Stimulated activated naive CD4-positive, alpha-beta T cell treated with Interleukin-2 at 50 U/mL for 16 hours (primary cell): ENCODE measurements around the gene PPEF1.

Experiments
- DNase-seq: peaks from one replicate; lab custom pipeline; 2025; lab: John Stamatoyannopoulos, UW

The PPEF1 gene

GRCh38 chrX:18707426-18708049, at the start of gene PPEF1:
TSS of gene PPEF1 (plus strand) at chrX:18707645. CDS start at chrX:18707781, 136 bp downstream.
- no peak for DNase-seq

GRCh38 chrX:18661273-18661672, 46.2 kb upstream of the PPEF1 start:
- DNase-seq, result no peak

- DNase-seq, result no peak
Measured at GRCh38 chrX:18664947-18665346, 42.5 kb upstream of the PPEF1 start.

GRCh38 chrX:18666614-18667013, 40.8 kb upstream of the PPEF1 start:
- DNase-seq, result no peak

- no peak for DNase-seq
Measured at GRCh38 chrX:18668071-18668835, 39.2 kb upstream of the PPEF1 start.

- DNase-seq, result no peak
Measured at GRCh38 chrX:18672008-18672407, 35.4 kb upstream of the PPEF1 start, which contains the start of gene RS1. TSS of gene RS1 (minus strand) at chrX:18672108. CDS start at chrX:18672068, 40 bp downstream.

- no peak for DNase-seq
Measured at GRCh38 chrX:18674417-18674787, 33.0 kb upstream of the PPEF1 start.

- DNase-seq, result peak; percentile 63
Measured at GRCh38 chrX:18674788-18675735, 32.4 kb upstream of the PPEF1 start.

GRCh38 chrX:18676050-18676449, 31.4 kb upstream of the PPEF1 start:
- DNase-seq, result no peak

- DNase-seq, result no peak
Measured at GRCh38 chrX:18676470-18676869, 31.0 kb upstream of the PPEF1 start.

- no peak for DNase-seq
Measured at GRCh38 chrX:18677161-18677869, 30.1 kb upstream of the PPEF1 start.

GRCh38 chrX:18681996-18682395, 25.4 kb upstream of the PPEF1 start:
- no peak for DNase-seq

- no peak for DNase-seq
Measured at GRCh38 chrX:18682979-18683387, 24.5 kb upstream of the PPEF1 start.

GRCh38 chrX:18687856-18688495, 19.5 kb upstream of the PPEF1 start:
- no peak for DNase-seq

GRCh38 chrX:18691431-18691830, 16.0 kb upstream of the PPEF1 start:
- DNase-seq, result no peak

GRCh38 chrX:18692541-18692940, 14.9 kb upstream of the PPEF1 start:
- DNase-seq, result no peak

GRCh38 chrX:18696653-18697052, 10.8 kb upstream of the PPEF1 start:
- DNase-seq, result no peak

- no peak for DNase-seq
Measured at GRCh38 chrX:18698737-18699650, 8.5 kb upstream of the PPEF1 start.

- DNase-seq, result no peak
Measured at GRCh38 chrX:18701621-18702361, 5.7 kb upstream of the PPEF1 start.
